Measurements from ENCODE around the gene ARMH3. TPM values are rescaled to one million over a fixed set of nuclear protein-coding genes. Genes with fewer than 3 reads are reported as not detected.

Gene ARMH3
- total and polyA plus RNA-seq, 10 donors = 11.6 to 37.4 (median 21.6) TPM

- H3K4me1 ChIP-seq = peaks cover 0 to 38% (median 10%) of the 10 kb centered on the region in 6 donors
- TF ChIP-seq POLR2A (IDR thresholded peaks at IDR 0.05) (no peak), CTCF (IDR thresholded peaks at IDR 0.05 in 8 of 11, conservative IDR thresholded peaks at IDR 0.05 in 3 of 11) (no peak), POLR2AphosphoS5 (IDR thresholded peaks at IDR 0.05) (no peak)
- 90 to 97% (median 97%) methylated on average over 1 of the region's 1 CpG for WGBS, 5 donors
- intact Hi-C loops (cut with DNase I; ENCODE audit: low total_unique reads) = loop anchor here (5.0 kb wide), 1 partner anchor 126 kb away; no protein-coding TSS in a partner anchor
- H3K27me3 ChIP-seq (replicated peaks in 1 of 7) = no peaks in the 10 kb centered on the region
- no peak overlapping the region for H3K4me3 ChIP-seq
- peaks cover 0 to 49% (median 0%) of the 10 kb centered on the region in 6 donors for H3K36me3 ChIP-seq
- no peaks in the 10 kb centered on the region for H3K9me3 ChIP-seq
- no peak overlapping the region for H3K27ac ChIP-seq
- DNase-seq = no peak
These were observed 169.3 kb downstream of the ARMH3 start for GRCh38 chr10:101886521-101887312.

DNA sequence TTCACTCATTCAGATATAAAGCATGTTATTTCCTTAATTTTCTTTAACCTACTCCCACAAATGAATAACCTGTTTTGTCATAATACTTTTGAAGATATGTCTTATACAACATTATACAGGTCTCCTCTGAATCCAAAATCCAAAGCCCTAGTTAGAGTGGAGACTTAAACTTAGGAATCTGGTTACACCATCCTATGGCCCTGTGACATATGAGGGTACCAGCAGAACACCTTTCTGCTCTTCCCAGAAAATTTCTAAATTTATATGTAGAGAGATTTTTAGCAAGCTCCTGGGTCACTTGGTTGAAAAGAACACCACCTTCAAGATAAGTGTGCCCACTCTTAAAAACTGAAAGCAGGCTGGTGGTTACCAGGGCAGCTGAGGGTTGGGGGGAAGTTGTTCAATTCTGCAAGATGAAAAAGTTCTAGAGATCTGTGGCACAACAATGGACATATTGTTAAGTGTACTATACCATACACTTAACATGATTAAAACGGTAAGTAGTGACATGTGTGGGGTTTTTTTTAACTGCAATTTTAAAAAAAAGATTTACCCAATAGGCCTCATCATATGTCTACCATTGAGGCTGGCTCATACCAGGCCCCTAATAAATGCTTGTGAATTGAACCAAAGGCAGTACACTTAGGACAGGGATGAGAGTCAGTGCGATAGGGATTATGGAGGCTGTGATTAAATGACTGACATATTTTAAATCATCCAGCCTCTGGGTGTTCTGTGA, 174.8 kb downstream of the ARMH3 start:
- H3K27me3 ChIP-seq (replicated peaks in 1 of 7) = no peaks in the 10 kb centered on the region

GRCh38 chr10:101880232-101880573, 175.8 kb downstream of the ARMH3 start:
- H3K27ac ChIP-seq = no peak overlapping the region
- peaks cover 0 to 50% (median 6%) of the 10 kb centered on the region in 6 donors for H3K36me3 ChIP-seq
- H3K9me3 ChIP-seq = no peaks in the 10 kb centered on the region
- intact Hi-C loops (cut with DNase I; ENCODE audit: low total_unique reads) = no loop called here
- no peak overlapping the region for H3K4me3 ChIP-seq
- DNase-seq = no peak
- WGBS, 5 donors = 85 to 97% (median 91%) methylated on average over 2 of the region's 2 CpGs
- H3K4me1 ChIP-seq = peaks cover 0 to 6% (median 2%) of the 10 kb centered on the region in 6 donors
- H3K27me3 ChIP-seq (replicated peaks in 1 of 7) = no peaks in the 10 kb centered on the region
- no peak for TF ChIP-seq POLR2AphosphoS5 (IDR thresholded peaks at IDR 0.05)
- no peak for TF ChIP-seq CTCF (IDR thresholded peaks at IDR 0.05 in 8 of 11, conservative IDR thresholded peaks at IDR 0.05 in 3 of 11)
- no peak for TF ChIP-seq POLR2A (IDR thresholded peaks at IDR 0.05)

More for the DNA sequence above, 174.8 kb downstream of the ARMH3 start:
- Histone ChIP-seq H3K4me3 (no peak overlapping the region), H3K27ac (no peak overlapping the region), H3K36me3 (peaks cover 0 to 59% (median 6%) of the 10 kb centered on the region in 6 donors), H3K9me3 (no peaks in the 10 kb centered on the region), H3K4me1 (no peaks in the 10 kb centered on the region)
- TF ChIP-seq POLR2A (IDR thresholded peaks at IDR 0.05) (no peak), POLR2AphosphoS5 (IDR thresholded peaks at IDR 0.05) (no peak), CTCF (IDR thresholded peaks at IDR 0.05 in 8 of 11, conservative IDR thresholded peaks at IDR 0.05 in 3 of 11) (no peak)
- WGBS, 5 donors = 77 to 89% (median 82%) methylated on average over 2 of the region's 2 CpGs
- no peak for DNase-seq
- intact Hi-C loops (cut with DNase I; ENCODE audit: low total_unique reads) = no loop called here
